OCI-LY7 (cell line): ENCODE data around the gene IL10RB. TPM values are rescaled to one million over a fixed set of nuclear protein-coding genes. Genes with fewer than 3 reads are reported as not detected.
"Not testable (repeated sequence)": the region's sequence is repeated elsewhere in the genome, so short reads cannot be mapped to it uniquely, and the experiment has no call there.

Experiments used
- BruUV-seq: library from RNA; stranded (reverse); fragments of 400-500 nt; replicated peaks from 2 replicates; lab custom pipeline; 2021; lab: Mats Ljungman, UMichigan
- CTCF ChIA-PET: fragments of 300-600 bp; sonication (Branson Sonifier 250); formaldehyde crosslinking; loops from one replicate; lab custom pipeline; 2022; ENCODE audit warnings: antibody characterized with exemption; ENCODE audit not compliant: unreplicated experiment; lab: Charles Lee
- POLR2A ChIA-PET: fragments of 300-600 bp; sonication (Branson Sonifier 250); formaldehyde crosslinking; loops from one replicate; lab custom pipeline; 2022; ENCODE audit warnings: antibody characterized with exemption; lab: Charles Lee
- DNase-seq: peaks from one replicate; pipeline ENCODE4 v3.0.0-alpha.2; 2015; ENCODE audit warnings: low spot score
- H2AFZ ChIP-seq: fragments of 200-600 bp; sonication (generic), shearing (Covaris generic); 2 replicates; pipeline ENCODE4 v1.6.1; 2014; ENCODE audit warnings: mild to moderate bottlenecking, antibody characterized with exemption, low read length, moderate library complexity
- H3K27ac ChIP-seq: fragments of 200-600 bp; sonication (generic); 2 replicates; pipeline ENCODE4 v1.5.1; 2014; ENCODE audit warnings: mixed run types, low read depth, mild to moderate bottlenecking, moderate library complexity, low read length, inconsistent platforms; ENCODE audit not compliant: poor library complexity, severe bottlenecking
- H3K36me3 ChIP-seq: fragments of 200-600 bp; sonication (generic); 2 replicates; pipeline ENCODE4 v1.6.1; 2014; ENCODE audit warnings: mild to moderate bottlenecking, antibody characterized with exemption, low read length, moderate library complexity, mixed read lengths; ENCODE audit not compliant: insufficient read depth
- H3K4me1 ChIP-seq: fragments of 200-600 bp; sonication (generic); 2 replicates; pipeline ENCODE4 v1.5.1; 2014; ENCODE audit warnings: mild to moderate bottlenecking, low read length; ENCODE audit not compliant: insufficient read depth, poor library complexity, severe bottlenecking
- H3K4me2 ChIP-seq: fragments of 200-600 bp; sonication (generic); 2 replicates; pipeline ENCODE4 v1.6.1; 2014; ENCODE audit warnings: mild to moderate bottlenecking, low read length
- H3K4me3 ChIP-seq: fragments of 200-600 bp; sonication (generic); 2 replicates; pipeline ENCODE4 v1.5.1; 2014; ENCODE audit warnings: mild to moderate bottlenecking, low read depth, low read length; ENCODE audit not compliant: poor library complexity, severe bottlenecking
- H3K79me2 ChIP-seq: fragments of 200-600 bp; sonication (generic); 2 replicates; pipeline ENCODE4 v1.6.1; 2016; ENCODE audit warnings: low read depth, mild to moderate bottlenecking, low read length, moderate library complexity, mixed read lengths; ENCODE audit not compliant: insufficient read depth
- H3K9me2 ChIP-seq: fragments of 200-600 bp; sonication (generic); 2 replicates; pipeline ENCODE4 v1.6.1; 2016; ENCODE audit warnings: mild to moderate bottlenecking, low read length, mixed read lengths; ENCODE audit not compliant: insufficient read depth
- H3K9me3 ChIP-seq: fragments of 200-600 bp; sonication (generic); 2 replicates; pipeline ENCODE4 v1.6.1; 2014; ENCODE audit warnings: mild to moderate bottlenecking, mixed run types, low read length, mixed read lengths
- H4K20me1 ChIP-seq: fragments of 200-600 bp; sonication (generic); 2 replicates; pipeline ENCODE4 v1.6.1; 2014; ENCODE audit warnings: mild to moderate bottlenecking, antibody characterized with exemption, low read length, moderate library complexity, mixed read lengths; ENCODE audit not compliant: insufficient read depth
- EZH2phosphoT487 ChIP-seq: fragments of 200-600 bp; sonication (generic); IDR thresholded peaks from 2 replicates; pipeline ENCODE4 v1.6.1; 2018; ENCODE audit warnings: low read depth, borderline replicate concordance, mild to moderate bottlenecking, mixed run types, antibody characterized with exemption, low read length, moderate library complexity, mixed read lengths
- intact Hi-C: fragments of 100-400 bp; cut with micrococcal nuclease; formaldehyde crosslinking; loops from one replicate; pipeline ENCODE4 v1.10.0; 2022; ENCODE audit not compliant: unreplicated experiment
- total RNA-seq, 2 experiments: library from RNA; depleted of rRNA in 1 of 2; stranded (reverse); fragments of >200 nt in 1 of 2; shearing (Covaris generic) in 1 of 2; gene quantifications; 2 replicates each; pipeline ENCODE4 v1.2.3, GENCODE V29; 2014 to 2022
- TF ChIP-seq, protein P1 (sequence below): fragments of 200-600 bp; sonication (generic); conservative IDR thresholded peaks from 2 replicates; pipeline ENCODE4 v1.5.1; 2014; ENCODE audit warnings: mild to moderate bottlenecking, antibody characterized with exemption, low read length, moderate library complexity, mixed read lengths

IL10RB gene
- total RNA-seq, 2 experiments from 2014 or later = 48.0 to 48.3 TPM

DNA sequence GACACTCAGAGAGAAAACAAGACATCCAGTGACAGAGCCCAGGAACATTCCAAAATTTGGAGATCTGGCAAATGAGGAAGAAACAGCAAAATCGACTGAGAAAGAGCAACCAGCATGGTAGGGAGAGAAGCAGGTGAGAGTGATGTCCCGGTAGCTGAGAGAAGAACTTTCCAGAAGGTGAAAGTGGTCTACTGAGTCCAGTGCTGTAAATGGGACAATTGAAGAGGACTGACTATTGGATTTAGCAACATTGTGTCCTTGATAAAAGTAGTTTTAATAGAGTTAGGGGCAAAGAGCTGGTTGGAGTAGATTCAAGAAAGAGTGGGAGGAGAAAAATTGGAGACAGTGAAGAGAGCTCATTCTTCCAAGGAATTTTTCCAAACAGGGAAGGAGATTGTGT lies 15.0 kb upstream of the IL10RB start:
- no TSS peak for BruUV-seq
- H3K4me1 ChIP-seq = no peaks in the 10 kb centered on the region
- H2AFZ ChIP-seq = no peak overlapping the region
- DNase-seq = no peak
- TF ChIP-seq EZH2phosphoT487 = no peak
- TF ChIP-seq, protein P1, sequence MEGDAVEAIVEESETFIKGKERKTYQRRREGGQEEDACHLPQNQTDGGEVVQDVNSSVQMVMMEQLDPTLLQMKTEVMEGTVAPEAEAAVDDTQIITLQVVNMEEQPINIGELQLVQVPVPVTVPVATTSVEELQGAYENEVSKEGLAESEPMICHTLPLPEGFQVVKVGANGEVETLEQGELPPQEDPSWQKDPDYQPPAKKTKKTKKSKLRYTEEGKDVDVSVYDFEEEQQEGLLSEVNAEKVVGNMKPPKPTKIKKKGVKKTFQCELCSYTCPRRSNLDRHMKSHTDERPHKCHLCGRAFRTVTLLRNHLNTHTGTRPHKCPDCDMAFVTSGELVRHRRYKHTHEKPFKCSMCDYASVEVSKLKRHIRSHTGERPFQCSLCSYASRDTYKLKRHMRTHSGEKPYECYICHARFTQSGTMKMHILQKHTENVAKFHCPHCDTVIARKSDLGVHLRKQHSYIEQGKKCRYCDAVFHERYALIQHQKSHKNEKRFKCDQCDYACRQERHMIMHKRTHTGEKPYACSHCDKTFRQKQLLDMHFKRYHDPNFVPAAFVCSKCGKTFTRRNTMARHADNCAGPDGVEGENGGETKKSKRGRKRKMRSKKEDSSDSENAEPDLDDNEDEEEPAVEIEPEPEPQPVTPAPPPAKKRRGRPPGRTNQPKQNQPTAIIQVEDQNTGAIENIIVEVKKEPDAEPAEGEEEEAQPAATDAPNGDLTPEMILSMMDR = no peak
- peaks cover 100% of the 10 kb centered on the region for H3K36me3 ChIP-seq
- H3K9me2 ChIP-seq = no peaks in the 10 kb centered on the region
- H3K4me3 ChIP-seq = no peak overlapping the region
- ChIA-PET CTCF (no interaction called here), POLR2A (interaction anchor here (0.7 to 1.0 kb wide), 3 partner anchors 9 to 33 kb away, joined by 3 to 5 read pairs (median 3); no protein-coding TSS in a partner anchor)
- no peak overlapping the region for H3K4me2 ChIP-seq
- intact Hi-C loops = no loop called here
- no peak overlapping the region for H3K27ac ChIP-seq
- no peaks in the 10 kb centered on the region for H3K9me3 ChIP-seq
- no peaks in the 10 kb centered on the region for H4K20me1 ChIP-seq
- H3K79me2 ChIP-seq = peaks cover 9% of the 10 kb centered on the region; the same call in 1 of the 2 replicates

DNA sequence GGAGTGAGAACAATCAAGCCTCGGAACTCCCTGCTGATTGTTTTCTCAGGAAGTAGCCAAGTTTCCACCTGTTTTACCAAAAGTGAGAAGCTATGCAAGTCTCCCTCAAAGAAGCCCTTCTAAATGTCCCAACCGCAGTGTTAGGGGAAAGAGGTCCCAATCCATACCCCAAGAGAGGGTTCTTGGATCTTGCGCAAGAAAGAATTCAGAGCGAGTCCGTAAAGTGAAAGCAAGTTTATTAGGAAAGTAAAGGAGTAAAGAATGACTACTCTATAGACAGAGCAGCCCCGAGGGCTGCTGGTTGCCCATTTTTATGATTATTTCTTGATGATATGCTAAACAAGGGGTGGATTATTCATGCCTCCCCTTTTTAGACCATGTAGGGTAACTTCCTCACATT lies 12.8 kb upstream of the IL10RB start:
- H3K4me2 ChIP-seq, DNase-seq, H3K4me3 ChIP-seq, H3K4me1 ChIP-seq, H4K20me1 ChIP-seq, CTCF ChIA-PET, H3K27ac ChIP-seq, intact Hi-C loops, H3K9me2 ChIP-seq, POLR2A ChIA-PET, H3K79me2 ChIP-seq, H3K9me3 ChIP-seq, H2AFZ ChIP-seq, BruUV-seq: not testable (repeated sequence)
- peaks cover 100% of the 10 kb centered on the region for H3K36me3 ChIP-seq

DNA sequence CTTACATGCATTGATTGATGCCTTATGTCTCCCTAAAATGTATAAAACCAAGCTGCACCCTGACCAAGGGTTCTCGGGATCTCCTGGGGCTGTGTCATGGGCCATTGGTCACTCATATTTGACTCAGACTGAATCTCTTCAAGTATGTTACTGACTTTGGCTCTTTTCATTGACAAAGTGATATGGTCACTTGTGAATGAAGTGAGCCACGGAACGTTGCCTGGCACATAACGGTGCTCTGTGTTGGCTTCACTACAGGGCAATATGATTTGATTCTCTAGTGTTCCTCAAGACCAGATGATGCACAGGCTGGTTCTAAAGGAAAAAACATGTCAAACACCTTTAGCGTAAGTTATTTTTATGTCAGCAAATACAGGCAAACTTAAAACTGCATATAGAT lies 11.4 kb upstream of the IL10RB start:
- H3K9me3 ChIP-seq = no peaks in the 10 kb centered on the region
- H3K79me2 ChIP-seq = peaks cover 7% of the 10 kb centered on the region; the same call in 1 of the 2 replicates
- DNase-seq = no peak
- TF ChIP-seq EZH2phosphoT487 = no peak
- TF ChIP-seq, protein P1 = no peak
- no peak overlapping the region for H3K4me2 ChIP-seq
- BruUV-seq = no TSS peak
- H3K4me1 ChIP-seq = peaks cover 10% of the 10 kb centered on the region
- no peak overlapping the region for H3K27ac ChIP-seq
- H2AFZ ChIP-seq = no peak overlapping the region
- CTCF ChIA-PET = no interaction called here
- H4K20me1 ChIP-seq = no peaks in the 10 kb centered on the region
- H3K9me2 ChIP-seq = no peaks in the 10 kb centered on the region
- peaks cover 100% of the 10 kb centered on the region for H3K36me3 ChIP-seq
- intact Hi-C loops = no loop called here
- POLR2A ChIA-PET = no interaction called here
- no peak overlapping the region for H3K4me3 ChIP-seq
